NCI-H1092 (cell line): ENCODE measurements around the gene PCDH10.
"Not testable (repeated sequence)": the region's sequence is repeated elsewhere in the genome, so short reads cannot be mapped to it uniquely, and the experiment has no call there.

Experiments used
- DNase-seq: peaks from one replicate; lab custom pipeline; 2025; lab: John Stamatoyannopoulos, UW

The PCDH10 gene

DNA sequence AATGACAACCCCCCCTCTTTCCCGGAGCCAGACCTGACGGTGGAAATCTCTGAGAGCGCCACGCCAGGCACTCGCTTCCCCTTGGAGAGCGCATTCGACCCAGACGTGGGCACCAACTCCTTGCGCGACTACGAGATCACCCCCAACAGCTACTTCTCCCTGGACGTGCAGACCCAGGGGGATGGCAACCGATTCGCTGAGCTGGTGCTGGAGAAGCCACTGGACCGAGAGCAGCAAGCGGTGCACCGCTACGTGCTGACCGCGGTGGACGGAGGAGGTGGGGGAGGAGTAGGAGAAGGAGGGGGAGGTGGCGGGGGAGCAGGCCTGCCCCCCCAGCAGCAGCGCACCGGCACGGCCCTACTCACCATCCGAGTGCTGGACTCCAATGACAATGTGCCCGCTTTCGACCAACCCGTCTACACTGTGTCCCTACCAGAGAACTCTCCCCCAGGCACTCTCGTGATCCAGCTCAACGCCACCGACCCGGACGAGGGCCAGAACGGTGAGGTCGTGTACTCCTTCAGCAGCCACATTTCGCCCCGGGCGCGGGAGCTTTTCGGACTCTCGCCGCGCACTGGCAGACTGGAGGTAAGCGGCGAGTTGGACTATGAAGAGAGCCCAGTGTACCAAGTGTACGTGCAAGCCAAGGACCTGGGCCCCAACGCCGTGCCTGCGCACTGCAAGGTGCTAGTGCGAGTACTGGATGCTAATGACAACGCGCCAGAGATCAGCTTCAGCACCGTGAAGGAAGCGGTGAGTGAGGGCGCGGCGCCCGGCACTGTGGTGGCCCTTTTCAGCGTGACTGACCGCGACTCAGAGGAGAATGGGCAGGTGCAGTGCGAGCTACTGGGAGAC is 1.6 kb downstream of the PCDH10 start:
- DNase-seq = no peak

DNA sequence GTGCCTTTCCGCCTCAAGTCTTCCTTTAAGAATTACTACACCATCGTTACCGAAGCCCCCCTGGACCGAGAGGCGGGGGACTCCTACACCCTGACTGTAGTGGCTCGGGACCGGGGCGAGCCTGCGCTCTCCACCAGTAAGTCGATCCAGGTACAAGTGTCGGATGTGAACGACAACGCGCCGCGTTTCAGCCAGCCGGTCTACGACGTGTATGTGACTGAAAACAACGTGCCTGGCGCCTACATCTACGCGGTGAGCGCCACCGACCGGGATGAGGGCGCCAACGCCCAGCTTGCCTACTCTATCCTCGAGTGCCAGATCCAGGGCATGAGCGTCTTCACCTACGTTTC is 2.2 kb downstream of the PCDH10 start:
- no peak for DNase-seq

DNA sequence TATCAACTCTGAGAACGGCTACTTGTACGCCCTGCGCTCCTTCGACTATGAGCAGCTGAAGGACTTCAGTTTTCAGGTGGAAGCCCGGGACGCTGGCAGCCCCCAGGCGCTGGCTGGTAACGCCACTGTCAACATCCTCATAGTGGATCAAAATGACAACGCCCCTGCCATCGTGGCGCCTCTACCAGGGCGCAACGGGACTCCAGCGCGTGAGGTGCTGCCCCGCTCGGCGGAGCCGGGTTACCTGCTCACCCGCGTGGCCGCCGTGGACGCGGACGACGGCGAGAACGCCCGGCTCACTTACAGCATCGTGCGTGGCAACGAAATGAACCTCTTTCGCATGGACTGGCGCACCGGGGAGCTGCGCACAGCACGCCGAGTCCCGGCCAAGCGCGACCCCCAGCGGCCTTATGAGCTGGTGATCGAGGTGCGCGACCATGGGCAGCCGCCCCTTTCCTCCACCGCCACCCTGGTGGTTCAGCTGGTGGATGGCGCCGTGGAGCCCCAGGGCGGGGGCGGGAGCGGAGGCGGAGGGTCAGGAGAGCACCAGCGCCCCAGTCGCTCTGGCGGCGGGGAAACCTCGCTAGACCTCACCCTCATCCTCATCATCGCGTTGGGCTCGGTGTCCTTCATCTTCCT is 2.7 kb downstream of the PCDH10 start:
- DNase-seq = no peak

DNA sequence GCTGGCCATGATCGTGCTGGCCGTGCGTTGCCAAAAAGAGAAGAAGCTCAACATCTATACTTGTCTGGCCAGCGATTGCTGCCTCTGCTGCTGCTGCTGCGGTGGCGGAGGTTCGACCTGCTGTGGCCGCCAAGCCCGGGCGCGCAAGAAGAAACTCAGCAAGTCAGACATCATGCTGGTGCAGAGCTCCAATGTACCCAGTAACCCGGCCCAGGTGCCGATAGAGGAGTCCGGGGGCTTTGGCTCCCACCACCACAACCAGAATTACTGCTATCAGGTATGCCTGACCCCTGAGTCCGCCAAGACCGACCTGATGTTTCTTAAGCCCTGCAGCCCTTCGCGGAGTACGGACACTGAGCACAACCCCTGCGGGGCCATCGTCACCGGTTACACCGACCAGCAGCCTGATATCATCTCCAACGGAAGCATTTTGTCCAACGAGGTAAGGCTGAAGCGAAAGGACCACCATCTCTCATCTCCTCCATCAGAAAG is 3.3 kb downstream of the PCDH10 start:
- DNase-seq = no peak

DNA sequence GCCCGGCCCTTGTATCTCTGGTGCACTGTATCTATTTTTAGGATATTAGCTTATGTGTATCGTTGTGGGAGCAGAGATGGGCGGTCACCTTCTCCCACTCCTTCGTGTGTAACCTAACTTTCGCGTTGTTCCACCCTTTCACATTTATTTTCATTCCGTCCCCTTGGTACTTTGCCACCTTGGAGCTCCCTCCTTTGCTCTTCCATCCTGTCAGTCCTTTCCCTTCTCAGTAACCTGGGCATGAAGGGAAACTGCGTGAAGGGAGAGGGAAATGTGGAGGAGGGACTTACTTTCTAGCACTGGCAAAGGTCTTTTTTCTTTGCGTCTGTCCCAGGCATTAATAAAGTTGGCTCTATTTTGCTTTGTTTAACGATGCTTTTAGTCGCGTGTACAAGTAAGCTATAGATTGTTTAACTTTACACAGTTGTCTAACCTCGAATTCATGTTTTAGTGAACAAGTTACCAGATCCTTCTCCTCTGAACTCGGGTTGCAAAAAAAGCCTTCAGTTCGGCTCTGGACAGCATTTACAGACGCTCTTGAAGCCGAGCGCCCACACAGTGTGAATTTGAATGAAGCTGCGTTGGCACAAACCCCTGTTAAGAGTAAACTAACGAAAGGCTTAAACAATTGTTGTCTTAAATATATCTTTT is 3.9 kb downstream of the PCDH10 start:
- no peak for DNase-seq

DNA sequence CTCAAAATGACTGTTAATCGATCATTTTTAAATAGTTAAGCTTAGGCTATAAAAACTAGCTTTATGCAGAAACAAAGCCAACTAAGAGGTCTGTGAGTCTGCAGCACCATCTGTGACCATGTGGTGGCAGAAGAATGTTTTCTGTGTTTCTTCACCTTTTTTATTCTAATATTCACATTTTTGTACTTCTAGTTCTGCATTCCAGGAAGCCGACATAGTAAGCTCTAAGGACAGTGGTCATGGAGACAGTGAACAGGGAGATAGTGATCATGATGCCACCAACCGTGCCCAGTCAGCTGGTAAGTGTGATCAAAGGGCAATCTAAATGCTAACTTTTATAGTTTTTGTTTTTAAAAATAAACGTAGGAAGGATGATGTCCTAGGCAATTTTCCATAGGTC is 5.6 kb downstream of the PCDH10 start:
- DNase-seq = no peak

DNA sequence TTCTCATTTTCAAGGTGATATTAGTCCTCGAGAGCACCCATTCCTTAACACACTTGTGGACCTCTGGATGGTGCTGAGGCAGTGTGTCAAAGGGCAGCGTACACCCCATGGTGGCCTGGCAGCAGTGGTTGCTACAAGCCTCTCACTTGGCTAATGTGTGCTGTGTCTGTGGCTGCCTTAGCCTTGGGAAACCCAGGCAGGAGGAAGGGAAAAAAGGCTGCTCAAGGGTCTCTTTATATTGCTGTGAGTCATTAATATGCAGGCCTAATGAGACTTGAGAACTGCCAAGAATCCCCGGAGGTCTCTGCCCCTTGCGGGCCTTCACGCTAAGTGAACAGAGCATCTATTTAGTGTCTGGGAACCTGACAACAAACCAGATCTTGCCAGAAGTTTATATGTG is 7.0 kb downstream of the PCDH10 start:
- DNase-seq = no peak

DNA sequence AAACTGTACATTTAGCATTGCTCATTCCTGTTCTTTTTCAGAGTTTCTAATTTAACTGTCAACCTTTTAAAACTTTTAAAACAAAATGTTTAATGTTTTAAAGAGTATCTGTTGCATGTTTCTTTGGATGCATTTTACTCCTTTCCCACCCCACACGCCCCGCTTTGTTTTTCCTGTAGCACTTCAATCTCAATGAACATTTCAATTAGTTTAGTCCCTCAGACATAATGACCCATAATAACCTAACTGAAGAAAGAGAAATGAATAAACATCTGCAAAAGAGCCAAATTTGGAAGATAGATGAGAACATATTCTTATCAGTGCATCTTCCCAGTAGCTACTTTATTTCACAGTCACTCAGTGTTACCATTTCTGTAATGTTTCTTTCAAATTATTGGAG is 7.5 kb downstream of the PCDH10 start:
- DNase-seq = no peak

DNA sequence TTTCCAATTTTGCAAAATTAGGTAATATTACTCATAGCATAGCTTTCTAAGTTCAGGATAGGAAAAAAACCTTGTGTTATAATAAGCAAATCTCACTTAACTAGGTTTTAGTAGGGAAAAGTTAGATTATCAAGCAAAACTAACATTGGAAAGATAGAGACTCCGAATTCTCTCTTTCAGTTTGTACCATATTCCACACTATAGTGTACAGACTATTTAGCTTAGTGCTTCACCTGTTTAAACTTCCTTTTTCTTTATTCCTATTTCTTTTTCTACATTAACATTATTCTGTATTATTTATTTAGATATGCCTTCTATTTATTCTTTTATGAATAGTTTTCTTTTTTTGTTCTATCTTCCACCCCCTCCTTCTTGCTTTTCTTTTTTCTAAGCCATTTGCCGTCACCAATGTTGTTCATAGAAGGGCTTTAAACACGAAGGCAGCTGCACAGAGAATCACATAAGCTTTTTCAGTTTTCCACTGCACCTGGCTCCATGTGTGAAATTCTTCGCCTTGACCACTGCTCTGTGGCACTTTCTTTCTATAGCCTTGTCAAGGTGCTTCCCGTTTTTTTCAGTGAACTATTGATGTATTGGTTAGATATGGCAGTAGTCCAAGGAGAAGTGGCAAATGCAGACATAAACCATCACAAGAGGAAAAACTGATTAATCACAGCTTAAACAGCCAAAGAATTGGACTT is 8.5 kb downstream of the PCDH10 start:
- DNase-seq = no peak

DNA sequence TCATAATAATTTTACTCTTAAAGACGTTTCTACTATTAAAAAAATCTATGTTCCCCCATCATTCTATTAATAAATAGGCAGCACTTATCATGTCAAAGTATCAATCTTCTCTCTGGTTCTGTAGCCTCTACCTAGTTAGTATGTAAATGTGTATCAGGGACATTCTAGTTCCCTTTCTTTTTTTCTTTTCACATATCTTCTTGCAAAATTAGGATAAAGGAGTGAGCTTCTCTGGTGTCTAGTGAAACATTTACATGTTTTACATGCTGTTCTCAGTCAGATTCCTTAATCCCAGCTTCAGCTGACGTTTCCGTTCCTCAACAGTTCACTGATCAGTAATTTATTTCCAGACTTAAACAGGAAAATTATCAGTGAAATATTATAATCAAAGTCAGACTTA is 11.8 kb downstream of the PCDH10 start:
- DNase-seq = no peak

DNA sequence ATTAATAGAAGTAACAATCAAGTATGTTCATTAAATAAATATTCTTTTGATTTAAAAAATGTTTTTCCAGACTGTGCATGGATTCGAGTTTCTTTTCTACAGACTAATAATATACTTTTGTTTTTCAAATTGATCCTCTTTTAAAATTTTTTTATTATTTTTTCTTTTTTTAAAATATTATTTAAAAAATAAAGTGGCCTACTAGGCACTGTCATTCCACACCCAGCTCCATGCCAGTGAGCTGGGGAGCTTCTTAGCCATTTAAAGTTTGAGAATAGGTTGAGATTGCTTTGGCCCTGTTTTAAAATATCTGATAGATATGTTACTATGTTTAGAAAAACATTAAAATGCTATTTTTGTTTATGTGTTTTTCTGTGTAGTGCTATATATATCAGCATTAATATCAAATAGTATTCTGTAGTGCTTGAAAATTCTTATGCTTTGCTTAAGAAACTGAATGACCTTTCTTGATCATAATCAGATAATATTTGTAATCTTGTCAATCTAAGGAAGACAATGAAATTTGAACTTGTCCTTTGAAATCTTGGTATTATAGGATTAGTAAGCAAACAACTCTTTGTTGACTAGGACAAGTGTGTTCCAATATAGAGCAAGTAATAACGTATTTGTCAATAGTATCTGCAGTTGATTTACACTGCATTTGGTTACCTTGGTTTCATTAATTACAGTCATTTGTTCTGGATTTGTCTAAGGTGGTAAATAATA is 12.6 kb downstream of the PCDH10 start:
- DNase-seq = no peak

DNA sequence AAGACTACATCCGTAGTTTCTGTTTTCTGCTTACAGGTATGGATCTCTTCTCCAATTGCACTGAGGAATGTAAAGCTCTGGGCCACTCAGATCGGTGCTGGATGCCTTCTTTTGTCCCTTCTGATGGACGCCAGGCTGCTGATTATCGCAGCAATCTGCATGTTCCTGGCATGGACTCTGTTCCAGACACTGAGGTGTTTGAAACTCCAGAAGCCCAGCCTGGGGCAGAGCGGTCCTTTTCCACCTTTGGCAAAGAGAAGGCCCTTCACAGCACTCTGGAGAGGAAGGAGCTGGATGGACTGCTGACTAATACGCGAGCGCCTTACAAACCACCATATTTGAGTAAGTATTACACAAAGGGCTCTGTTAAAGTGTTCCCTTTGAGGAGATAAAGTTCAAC is 13.8 kb downstream of the PCDH10 start:
- no peak for DNase-seq

DNA sequence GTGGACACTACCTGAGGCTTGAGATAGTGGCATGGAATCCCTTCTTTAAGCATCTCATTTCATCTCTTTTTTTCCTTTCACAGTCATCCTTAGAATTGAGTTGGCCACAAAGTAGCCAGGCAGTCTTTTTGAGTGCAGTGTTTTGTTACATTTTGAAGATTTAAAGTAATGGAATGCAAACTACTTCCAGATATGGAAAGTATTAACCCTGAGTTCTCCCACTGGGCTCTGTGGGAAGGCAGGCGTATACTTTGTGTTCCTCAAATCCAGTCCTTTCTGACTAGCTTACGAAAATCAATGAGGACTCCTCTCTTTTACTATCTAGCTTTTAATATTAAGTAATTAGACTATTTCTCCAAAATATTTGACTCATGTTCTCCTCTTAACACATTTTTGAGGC is 29.9 kb downstream of the PCDH10 start:
- DNase-seq = no peak

DNA sequence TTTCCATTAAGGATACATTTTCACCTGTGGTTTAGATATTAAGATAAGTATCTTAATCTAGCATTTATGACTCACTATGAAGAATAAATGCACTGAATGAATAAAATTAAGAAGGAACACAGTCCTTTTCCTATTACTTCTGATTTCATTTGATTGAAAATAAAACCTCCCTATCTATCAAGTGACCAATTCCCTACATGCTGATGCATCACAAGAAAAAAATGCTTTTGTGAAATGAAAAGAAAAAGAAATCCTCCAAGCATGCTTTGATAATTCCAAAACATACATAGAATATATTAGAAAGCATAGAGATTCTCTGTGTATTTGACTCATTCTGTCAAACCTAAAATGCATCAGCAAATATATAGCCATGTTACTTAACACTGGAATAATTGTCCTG is 37.1 kb downstream of the PCDH10 start:
- DNase-seq = no peak

DNA sequence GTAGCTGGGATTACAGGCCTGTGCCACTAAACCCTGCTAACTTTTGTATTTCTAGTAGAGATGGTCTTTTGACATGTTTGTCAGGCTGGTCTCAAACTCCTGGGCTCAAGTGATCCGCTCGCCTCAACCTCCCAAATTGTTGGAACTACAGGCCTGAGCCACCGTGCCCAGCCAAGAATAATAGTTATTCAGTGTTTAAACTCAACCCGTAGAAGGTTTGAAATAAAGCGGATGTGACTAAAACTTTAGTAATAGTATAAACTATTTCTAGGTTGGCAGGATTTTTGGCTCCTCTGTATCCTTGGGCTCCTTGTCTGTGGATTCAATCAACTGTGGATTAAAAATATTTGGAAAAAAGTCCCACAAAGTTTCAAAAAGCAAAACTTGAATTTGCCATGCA is 37.8 kb downstream of the PCDH10 start:
- no peak for DNase-seq

DNA sequence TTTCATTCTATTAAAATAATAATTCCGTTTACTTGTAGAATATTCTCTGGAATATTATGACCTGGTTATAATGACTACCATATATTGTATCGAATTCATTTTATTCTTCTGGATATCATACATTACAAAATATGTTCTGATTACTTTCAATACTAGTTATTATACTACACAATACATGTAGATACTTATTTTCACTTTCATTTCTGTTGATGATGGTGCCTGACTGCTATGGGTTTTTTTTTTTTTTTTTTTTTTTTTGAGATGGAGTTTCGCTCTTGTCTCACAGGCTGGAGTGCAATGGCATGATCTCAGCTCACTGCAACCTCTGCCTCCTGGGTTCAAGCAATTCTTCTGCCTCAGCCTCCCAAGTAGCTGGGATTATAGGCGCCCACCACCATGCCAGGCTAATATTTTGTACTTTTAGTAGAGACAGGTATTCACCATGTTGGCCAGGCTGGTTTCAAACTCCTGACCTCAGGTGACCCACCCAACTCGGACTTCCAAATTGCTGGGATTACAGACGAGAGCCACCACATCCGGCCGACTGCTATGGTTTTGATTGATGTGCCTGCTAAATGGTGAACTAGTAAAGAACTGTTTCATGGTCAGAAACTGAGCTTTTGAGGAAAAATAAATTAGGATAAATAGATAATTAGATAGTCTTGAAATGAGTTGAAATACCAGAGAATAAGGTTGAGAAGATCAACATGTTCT is 39.5 kb downstream of the PCDH10 start:
- no peak for DNase-seq

DNA sequence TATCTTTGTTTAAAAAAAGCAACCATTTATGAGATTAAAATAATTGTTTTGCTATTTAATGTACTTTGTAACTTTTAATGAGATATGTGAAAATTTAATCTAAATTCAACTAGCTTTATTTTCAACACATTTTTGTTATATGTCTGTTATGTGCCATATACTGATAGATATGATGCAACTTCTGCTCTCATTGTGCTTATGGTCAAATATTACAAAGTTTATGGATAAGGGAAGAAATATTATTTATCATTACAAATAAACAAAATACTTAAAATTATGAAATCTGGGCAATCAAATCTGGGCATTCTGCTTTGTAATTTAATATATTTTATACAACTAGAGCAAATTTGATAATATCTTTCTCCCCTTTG is 40.0 kb downstream of the PCDH10 start:
- DNase-seq = no peak

DNA sequence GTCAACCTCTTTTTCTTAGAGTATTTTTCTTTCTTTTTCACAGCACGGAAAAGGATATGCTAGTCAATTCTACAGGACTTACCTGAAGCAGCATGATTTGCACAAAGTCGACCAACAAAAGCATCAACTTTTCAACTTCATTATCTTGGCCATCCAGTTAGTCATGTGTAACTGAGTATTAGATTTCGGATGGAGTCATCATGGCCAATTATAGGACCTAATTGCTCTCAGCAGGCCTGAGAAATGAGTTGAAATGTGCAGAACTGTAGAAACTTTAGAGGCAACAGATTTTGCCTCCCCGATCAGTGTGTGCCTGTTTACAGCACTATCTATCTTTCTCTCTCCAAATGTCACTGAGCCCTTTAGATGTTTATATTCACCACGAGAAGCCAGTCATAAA is 41.0 kb downstream of the PCDH10 start:
- no peak for DNase-seq

DNA sequence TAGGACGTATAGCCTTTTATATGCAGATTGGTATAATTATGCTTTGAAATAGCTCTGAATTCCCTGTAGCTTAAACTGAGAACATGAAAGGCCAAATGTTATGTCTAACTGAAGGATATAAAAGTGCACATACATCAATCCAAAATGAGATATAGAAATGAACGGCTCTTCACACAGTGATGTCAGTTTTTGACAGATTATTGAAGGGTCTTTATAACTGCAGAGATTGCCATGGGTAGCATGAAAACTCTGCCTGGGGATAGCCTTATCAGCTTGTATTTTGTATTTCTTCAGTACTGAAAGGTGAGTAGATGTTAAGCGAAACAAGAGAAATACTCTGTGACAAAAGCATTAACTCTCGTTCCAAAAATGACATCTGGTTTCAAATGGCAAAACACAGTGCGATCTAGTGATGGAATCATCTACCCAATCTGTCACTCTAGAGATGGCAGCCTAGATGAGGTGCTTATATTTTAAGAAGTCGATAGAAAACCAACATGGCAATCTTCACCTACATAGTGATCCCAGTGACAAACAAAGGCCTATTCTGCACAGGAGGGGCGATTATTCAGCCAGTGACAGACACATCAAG is 59.7 kb downstream of the PCDH10 start:
- no peak for DNase-seq

DNA sequence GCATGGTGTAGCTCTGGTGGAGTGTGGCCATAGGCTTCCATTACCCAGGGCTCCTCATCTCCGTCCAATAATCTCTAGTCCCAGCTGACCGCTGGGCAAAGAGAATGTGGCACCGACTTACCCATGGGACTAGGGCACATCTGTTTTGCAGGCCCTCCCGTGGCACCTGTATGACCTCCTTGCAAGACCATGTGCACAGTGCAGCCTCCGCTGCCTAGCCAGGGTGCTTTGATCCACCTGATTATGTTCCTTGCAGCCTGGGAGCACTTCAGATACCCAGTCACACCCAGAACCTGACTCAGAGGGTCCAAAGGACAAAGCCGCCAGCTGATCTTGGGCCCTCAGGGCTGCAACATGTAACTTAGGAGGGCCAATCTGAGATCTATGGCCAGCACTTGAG is 84.8 kb downstream of the PCDH10 start:
- no peak for DNase-seq

DNA sequence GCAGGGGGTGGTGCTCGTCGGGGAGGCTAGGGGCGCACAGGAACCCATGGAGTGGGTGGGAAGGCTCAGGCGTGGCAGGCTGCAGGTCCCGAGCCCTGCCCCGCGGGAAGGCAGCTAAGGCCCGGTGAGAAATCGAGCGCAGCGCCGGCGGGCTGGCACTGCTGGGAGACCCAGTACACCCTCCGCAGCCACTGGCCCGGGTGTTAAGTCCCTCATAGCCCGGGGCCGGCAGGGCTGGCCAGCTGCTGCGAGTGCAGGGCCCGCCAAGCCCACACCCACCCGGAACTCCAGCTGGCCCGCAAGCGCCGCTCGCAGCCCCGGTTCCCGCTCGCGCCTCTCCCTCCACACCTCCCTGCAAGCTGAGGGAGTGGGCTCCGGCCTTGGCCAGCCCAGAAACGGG is 91.4 kb downstream of the PCDH10 start:
- not testable (repeated sequence) for DNase-seq
